Activated T-helper 17 cell treated with anti-CD3 and anti-CD28 coated beads, Interleukin-2, amount 50 U/mL, for 72 hours (primary cell): ENCODE results near the gene CD4. TPM values are rescaled to one million over a fixed set of nuclear protein-coding genes. Genes with fewer than 3 reads are reported as not detected.

Experiments
- ATAC-seq: fragments of 150-1000 bp; cut with Tn5 transposase; replicated peaks from 2 replicates; pipeline ENCODE4 v1.10.0; 2021; ENCODE audit warnings: mild to moderate bottlenecking, moderate library complexity
- H3K27ac Mint-ChIP-seq: one replicate; pipeline ENCODE4 v1.8.0; 2022; ENCODE audit warnings: mixed read lengths
- H3K27me3 Mint-ChIP-seq: one replicate; pipeline ENCODE4 v1.8.0; 2022; ENCODE audit warnings: mixed read lengths
- H3K36me3 Mint-ChIP-seq: one replicate; pipeline ENCODE4 v1.8.0; 2022; ENCODE audit warnings: low read depth, mild to moderate bottlenecking, mixed read lengths
- H3K4me1 Mint-ChIP-seq: one replicate; pipeline ENCODE4 v1.8.0; 2022; ENCODE audit warnings: mixed read lengths
- H3K4me3 Mint-ChIP-seq: one replicate; pipeline ENCODE4 v1.8.0; 2022; ENCODE audit warnings: mild to moderate bottlenecking, mixed read lengths
- H3K9me3 Mint-ChIP-seq: one replicate; pipeline ENCODE4 v1.8.0; 2022; ENCODE audit warnings: mixed read lengths
- total RNA-seq, 2 donors: library from RNA; stranded (reverse); gene quantifications; one replicate each; pipeline ENCODE4 v1.2.3, GENCODE V29; 2022

CD4 gene
- total RNA-seq, 2 donors from 2014 or later: 224 to 261 TPM

DNA sequence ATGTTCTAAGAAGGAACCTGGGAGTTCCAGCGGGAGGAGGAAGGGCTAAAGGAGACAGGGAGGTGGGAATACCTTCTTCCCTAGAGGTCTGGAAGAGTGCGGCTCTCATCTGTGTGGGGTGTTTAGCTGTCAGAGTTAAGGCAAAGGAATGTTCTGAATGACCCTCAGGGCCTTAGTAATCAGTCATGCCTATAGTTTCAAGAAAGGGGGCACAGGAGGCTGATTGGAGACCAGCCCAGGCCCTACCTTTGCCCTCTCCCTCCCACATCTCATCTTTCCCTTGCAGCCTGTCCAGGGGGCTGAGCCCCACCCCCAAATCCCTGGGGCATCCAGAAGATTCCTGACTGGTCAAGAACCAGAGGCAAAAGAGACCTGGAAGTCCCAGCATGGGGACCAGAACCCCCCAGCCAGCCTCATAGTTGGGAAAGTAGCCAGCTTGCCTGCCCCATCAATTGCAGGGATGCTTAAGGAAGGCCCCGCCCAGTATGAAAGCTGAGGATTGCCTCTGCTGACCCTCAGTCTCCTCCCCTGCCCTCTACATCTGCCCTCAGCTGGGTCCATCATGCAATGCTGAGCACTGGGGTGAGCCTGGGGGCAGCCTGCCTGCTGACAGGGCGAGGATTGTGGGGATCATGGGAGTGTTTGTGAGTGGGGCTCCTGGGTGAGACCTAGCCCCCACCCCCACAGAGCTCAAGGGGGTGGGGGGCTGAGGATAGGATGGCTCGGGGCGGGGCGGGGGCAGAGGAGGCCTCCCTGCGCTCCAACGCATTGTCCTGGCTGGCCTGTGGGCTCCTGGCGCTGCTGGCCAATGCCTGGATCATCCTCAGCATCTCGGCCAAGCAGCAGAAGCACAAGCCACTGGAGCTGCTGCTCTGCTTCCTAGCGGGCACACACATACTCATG lies 34.1 kb downstream of the CD4 start:
- Mint-ChIP-seq H3K4me3 (no peak overlapping the region), H3K27me3 (peaks cover 22% of the 10 kb centered on the region), H3K9me3 (no peaks in the 10 kb centered on the region), H3K36me3 (peaks cover 13% of the 10 kb centered on the region), H3K27ac (peak overlapping the region; percentile 31), H3K4me1 (peaks cover 21% of the 10 kb centered on the region)
- no peak for ATAC-seq

DNA sequence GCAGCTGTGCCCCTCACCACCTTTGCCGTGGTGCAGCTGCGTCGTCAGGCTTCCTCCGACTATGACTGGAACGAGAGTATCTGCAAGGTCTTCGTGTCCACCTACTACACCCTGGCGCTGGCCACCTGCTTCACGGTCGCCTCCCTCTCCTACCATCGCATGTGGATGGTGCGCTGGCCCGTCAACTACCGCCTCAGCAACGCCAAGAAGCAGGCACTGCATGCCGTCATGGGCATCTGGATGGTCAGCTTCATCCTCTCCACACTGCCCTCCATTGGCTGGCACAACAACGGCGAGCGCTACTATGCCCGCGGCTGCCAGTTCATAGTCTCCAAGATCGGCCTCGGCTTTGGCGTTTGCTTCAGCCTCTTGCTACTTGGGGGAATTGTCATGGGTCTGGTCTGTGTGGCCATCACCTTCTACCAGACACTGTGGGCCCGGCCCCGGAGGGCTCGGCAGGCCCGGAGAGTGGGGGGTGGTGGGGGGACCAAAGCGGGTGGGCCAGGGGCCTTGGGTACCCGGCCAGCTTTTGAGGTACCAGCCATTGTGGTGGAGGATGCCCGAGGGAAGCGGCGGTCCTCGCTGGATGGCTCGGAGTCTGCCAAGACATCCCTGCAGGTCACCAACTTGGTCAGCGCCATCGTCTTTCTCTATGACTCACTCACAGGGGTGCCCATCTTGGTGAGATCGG lies 34.9 kb downstream of the CD4 start:
- no peak overlapping the region for H3K4me3 Mint-ChIP-seq
- peaks cover 5% of the 10 kb centered on the region for H3K36me3 Mint-ChIP-seq
- no peak overlapping the region for H3K27ac Mint-ChIP-seq
- H3K9me3 Mint-ChIP-seq: no peaks in the 10 kb centered on the region
- peaks cover 26% of the 10 kb centered on the region for H3K4me1 Mint-ChIP-seq
- H3K27me3 Mint-ChIP-seq: peaks cover 26% of the 10 kb centered on the region
- ATAC-seq: no peak

DNA sequence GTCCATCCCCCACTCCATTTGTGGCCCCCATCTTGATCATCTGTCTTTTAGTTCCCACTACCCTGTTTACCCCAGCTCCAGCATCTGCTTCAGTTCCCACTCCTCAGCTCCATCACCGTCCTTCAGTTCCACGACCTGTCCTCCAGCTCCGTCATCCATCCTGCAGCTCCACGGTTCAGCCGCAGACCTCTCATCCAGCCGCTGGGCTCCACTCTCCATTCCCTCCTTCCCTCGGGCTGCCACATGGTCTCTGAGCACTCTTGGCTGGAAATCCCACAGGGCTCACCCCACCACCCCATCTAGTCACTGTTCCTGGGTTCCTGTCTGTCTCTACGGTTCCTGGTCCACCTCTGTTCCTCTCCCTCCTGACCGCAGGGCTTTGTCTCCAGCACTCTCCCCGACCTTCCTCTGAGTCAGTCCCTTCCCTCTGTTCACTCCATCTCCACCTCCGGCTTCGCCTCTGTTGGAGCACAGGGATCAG lies 35.6 kb downstream of the CD4 start:
- peaks cover 28% of the 10 kb centered on the region for H3K4me1 Mint-ChIP-seq
- H3K9me3 Mint-ChIP-seq: no peaks in the 10 kb centered on the region
- H3K4me3 Mint-ChIP-seq: no peak overlapping the region
- no peaks in the 10 kb centered on the region for H3K36me3 Mint-ChIP-seq
- peaks cover 26% of the 10 kb centered on the region for H3K27me3 Mint-ChIP-seq
- no peak for ATAC-seq
- H3K27ac Mint-ChIP-seq: no peak overlapping the region

DNA sequence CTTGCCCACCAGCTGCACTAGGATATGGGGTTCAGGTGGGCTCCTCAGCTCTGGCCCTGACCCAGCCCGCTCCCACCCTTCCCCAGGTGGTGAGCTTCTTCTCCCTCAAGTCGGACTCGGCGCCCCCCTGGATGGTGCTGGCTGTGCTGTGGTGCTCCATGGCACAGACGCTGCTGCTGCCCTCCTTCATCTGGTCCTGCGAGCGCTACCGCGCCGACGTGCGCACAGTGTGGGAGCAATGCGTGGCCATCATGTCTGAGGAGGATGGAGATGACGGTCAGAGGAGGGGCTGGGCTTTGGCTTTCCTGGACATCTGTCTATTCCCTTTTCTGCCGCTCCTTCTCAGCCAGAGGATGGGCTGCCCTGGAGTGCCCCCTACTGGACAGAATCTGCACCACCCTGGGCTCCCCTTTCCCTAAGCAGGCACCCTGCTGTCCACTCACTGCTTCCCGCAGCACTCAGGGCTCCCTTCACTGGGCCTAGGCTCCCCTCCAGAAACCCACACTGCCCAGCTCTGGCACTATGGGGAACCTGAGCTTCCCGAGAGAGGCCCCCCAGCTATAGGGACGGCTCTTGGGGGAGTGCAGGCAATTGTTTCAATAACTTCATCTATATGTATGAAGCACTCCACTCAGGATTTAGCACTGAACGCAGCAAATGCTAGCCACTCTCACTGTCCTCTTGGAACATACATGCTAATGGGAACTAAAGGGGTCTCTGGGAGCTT lies 36.2 kb downstream of the CD4 start:
- peaks cover 26% of the 10 kb centered on the region for H3K27me3 Mint-ChIP-seq
- no peak overlapping the region for H3K27ac Mint-ChIP-seq
- no peaks in the 10 kb centered on the region for H3K9me3 Mint-ChIP-seq
- peak overlapping the region; percentile 12 for H3K4me3 Mint-ChIP-seq
- H3K36me3 Mint-ChIP-seq: no peaks in the 10 kb centered on the region
- peak; percentile 75 for ATAC-seq
- peaks cover 28% of the 10 kb centered on the region for H3K4me1 Mint-ChIP-seq

DNA sequence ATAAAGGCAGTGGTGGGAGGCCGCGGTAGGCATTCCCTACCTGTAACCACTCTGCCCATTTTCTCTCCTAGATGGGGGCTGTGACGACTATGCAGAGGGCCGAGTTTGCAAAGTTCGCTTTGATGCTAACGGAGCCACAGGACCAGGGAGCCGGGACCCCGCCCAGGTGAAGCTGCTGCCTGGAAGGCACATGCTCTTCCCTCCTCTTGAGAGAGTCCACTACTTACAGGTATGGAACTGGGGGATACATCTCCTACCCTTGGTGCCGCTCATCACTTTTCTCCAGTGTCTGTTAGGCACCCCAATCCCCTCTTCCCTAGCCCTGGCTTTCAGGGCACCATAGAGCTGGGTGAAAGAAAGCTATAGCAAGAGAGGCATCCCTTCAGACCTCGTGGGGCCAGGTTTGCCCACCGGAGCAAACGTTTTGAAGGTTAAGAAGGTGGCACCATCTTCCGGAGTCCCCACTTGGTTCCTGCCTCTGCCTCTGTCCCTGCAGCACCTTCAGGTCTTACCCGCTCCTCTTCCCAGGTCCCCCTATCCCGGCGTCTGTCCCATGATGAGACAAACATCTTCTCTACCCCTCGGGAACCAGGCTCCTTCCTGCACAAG lies 36.9 kb downstream of the CD4 start:
- no peak overlapping the region for H3K4me3 Mint-ChIP-seq
- H3K9me3 Mint-ChIP-seq: no peaks in the 10 kb centered on the region
- H3K4me1 Mint-ChIP-seq: peaks cover 23% of the 10 kb centered on the region
- no peak overlapping the region for H3K27ac Mint-ChIP-seq
- peaks cover 26% of the 10 kb centered on the region for H3K27me3 Mint-ChIP-seq
- no peaks in the 10 kb centered on the region for H3K36me3 Mint-ChIP-seq
- ATAC-seq: no peak

DNA sequence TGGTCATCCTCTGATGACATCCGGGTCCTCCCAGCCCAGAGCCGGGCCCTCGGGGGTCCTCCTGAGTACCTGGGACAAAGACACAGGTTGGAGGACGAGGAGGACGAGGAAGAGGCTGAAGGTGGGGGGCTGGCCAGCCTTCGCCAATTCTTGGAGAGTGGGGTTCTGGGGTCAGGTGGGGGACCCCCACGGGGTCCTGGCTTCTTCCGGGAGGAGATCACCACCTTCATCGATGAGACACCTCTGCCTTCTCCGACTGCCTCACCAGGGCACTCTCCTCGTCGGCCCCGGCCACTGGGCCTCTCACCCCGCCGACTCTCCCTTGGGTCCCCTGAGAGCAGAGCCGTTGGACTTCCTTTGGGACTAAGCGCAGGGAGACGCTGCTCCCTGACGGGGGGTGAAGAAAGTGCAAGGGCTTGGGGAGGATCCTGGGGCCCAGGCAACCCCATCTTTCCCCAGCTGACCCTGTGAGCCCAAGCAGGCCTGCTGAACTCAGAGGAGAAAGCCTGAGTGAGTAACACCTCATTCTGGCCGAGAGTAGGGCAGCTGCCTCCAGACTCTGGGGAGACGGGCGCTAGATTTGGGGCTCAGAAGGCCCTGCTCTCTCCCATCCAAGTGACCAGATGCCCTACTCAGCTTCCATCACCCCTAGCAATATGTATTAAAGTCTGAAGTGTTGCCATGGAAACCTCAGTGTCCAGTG lies 37.6 kb downstream of the CD4 start:
- Mint-ChIP-seq H3K27me3 (peaks cover 26% of the 10 kb centered on the region), H3K4me1 (peaks cover 22% of the 10 kb centered on the region), H3K4me3 (peak overlapping the region; percentile 66), H3K27ac (no peak overlapping the region), H3K36me3 (no peaks in the 10 kb centered on the region), H3K9me3 (no peaks in the 10 kb centered on the region)
- no peak for ATAC-seq

DNA sequence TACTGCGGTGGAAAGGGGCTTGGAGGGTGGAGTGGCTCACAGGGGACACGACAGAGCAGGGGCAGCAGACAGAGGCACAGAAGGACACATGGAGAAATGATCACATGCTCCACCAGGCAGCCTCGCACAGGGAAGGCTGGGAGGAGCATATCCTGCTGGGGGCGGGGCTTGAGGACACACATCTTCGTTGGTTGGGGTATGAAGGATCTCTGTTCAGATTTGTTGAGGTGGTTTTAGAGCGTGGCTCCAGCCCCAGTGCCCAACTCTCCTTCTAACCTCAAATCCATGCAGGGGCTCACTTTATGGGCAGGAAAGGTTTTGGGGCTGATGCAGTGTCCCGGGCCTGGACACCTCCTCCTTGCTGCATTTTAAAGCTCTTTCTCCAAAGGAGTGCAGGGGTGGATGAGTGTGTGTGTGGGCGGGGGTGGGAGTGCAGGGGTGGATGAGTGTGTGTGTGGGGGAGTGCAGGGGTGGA lies 38.1 kb downstream of the CD4 start:
- Mint-ChIP-seq H3K36me3 (no peaks in the 10 kb centered on the region), H3K4me3 (peak overlapping the region; percentile 66), H3K9me3 (no peaks in the 10 kb centered on the region), H3K4me1 (peaks cover 22% of the 10 kb centered on the region), H3K27me3 (peaks cover 26% of the 10 kb centered on the region), H3K27ac (no peak overlapping the region)
- ATAC-seq: peak; percentile 46

DNA sequence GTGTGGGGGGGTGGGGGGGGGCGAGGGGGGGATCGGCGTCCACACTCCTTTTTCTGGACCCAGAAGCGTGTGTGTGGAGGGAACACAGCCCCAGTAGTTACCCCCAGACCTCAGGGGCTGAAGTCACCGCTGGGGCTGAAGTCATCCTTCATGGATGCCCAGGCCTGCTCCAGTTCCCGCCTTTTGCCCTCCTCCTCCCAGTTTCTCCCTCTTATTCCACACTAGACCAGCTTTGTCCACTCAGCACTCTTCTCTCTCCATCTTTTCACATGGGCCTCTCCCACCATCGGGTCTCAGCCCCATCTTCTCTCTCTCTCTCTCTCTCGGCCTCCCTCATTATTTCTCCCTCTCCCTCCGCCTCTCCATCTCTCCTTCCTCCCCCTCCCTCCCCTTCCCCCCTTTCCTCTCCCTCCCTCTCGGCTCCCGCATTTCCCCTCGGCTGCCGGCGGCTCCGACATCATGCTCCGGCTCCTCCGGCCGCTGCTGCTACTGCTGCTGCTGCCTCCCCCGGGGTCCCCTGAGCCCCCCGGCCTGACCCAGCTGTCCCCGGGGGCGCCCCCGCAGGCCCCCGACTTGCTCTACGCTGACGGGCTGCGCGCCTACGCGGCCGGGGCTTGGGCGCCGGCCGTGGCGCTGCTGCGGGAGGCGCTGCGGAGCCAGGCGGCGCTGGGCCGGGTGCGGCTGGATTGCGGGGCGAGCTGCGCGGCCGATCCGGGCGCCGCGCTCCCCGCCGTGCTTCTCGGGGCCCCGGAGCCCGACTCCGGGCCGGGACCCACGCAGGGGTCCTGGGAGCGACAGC lies 38.9 kb downstream of the CD4 start, which contains the start of gene P3H3:
P3H3 (plus strand) TSS at position 426 of the 799 bp plus-strand sequence; CDS start at position 460, 34 bp downstream.
- Mint-ChIP-seq H3K36me3 (no peaks in the 10 kb centered on the region), H3K9me3 (no peaks in the 10 kb centered on the region), H3K4me1 (peaks cover 22% of the 10 kb centered on the region), H3K27ac (peak within 1 kb of the TSS; percentile 72), H3K4me3 (peak within 1 kb of the TSS; percentile 86), H3K27me3 (peaks cover 24% of the 10 kb centered on the region)
- peak; percentile 41 for ATAC-seq

DNA sequence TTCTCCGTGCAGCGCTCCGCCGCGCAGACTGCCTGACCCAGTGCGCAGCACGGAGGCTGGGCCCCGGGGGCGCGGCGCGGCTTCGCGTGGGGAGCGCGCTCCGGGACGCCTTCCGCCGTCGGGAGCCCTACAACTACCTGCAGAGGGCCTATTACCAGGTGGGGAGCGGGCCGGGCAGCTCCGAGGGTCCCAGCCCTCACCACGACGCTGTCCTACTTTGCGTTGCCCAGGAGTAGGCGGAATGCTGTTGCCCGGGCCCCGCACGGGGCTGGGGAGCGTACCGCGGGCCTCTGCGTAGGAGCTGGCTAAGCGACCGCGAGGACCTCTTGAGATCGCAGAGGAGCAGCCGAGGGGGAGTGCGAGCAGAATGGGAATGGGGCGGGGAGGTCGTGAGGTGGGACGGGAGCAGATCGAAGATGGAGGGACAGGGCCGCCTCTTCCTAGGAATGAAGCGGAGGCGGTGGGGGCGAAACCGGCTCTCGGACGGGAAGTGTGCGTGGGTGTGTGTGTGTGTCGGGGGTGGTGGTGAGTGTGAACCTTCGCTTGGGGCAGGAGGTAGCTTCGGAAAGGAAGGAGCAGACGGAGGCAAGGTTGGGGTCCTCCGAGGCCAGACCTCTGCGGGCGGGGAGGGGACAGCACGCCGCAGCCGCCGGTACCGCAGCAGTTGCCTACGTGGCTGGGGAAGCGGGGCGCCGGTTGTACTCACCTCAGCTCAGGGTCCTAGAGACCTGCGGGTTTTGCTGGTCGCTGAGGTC lies 39.6 kb downstream of the CD4 start:
- Mint-ChIP-seq H3K9me3 (no peaks in the 10 kb centered on the region), H3K4me1 (peaks cover 22% of the 10 kb centered on the region), H3K27ac (peak overlapping the region; percentile 72), H3K36me3 (no peaks in the 10 kb centered on the region), H3K27me3 (peaks cover 24% of the 10 kb centered on the region), H3K4me3 (peak overlapping the region; percentile 86)
- peak; percentile 56 for ATAC-seq

DNA sequence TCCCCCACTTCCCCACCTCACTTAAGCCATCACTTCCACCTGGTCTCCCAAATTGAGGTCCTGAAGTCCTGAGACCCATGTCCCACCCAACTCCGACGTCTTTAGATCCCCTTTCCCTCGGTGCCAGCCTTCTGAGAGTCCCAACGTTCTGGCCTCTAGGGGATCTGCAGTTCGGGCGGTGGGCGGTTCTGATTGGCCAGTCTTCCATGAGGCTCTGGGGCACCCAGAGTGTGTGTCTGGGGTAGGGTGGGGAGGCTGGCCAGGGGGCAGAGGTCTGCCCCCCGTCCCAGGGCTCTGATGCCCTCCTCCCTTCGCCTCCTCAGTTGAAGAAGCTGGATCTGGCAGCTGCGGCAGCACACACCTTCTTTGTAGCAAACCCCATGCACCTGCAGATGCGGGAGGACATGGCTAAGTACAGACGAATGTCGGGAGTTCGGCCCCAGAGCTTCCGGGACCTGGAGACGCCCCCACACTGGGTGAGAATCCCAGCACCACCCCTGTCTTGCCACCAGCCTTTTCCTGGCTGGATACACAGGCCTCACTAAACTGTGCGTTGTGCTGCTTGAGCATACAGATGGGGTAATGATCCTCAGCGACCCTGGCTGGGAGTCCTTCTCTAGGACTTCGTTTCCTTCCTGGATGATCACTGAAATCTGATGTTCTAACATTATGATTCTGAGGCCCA lies 40.4 kb downstream of the CD4 start:
- peak overlapping the region; percentile 86 for H3K4me3 Mint-ChIP-seq

DNA sequence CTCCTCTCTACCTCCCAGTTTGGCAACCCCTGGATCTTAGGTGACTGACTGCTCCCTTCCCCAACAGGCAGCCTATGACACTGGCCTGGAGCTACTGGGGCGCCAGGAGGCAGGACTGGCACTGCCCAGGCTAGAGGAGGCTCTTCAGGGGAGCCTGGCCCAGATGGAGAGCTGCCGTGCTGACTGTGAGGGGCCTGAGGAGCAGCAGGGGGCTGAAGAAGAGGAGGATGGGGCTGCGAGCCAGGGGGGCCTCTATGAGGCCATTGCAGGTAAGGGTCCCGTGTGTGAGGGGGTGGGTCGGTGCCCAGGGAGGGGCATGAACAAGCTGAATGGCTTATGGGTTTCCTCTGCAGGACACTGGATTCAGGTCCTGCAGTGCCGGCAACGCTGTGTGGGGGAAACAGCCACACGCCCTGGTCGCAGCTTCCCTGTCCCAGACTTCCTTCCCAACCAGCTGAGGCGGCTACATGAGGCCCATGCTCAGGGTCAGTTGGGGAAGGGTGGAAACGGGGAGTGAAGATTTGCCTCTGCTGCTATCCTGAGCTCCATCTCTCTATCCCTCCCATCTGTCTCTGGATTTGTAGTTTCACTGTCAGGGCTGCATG lies 41.1 kb downstream of the CD4 start:
- peaks cover 16% of the 10 kb centered on the region for H3K27me3 Mint-ChIP-seq
- H3K27ac Mint-ChIP-seq: no peak overlapping the region
- H3K4me3 Mint-ChIP-seq: peak overlapping the region; percentile 86
- H3K9me3 Mint-ChIP-seq: peaks cover 3% of the 10 kb centered on the region
- no peaks in the 10 kb centered on the region for H3K36me3 Mint-ChIP-seq
- no peak for ATAC-seq
- H3K4me1 Mint-ChIP-seq: peaks cover 26% of the 10 kb centered on the region

More for the DNA sequence above, 40.4 kb downstream of the CD4 start:
- Mint-ChIP-seq H3K4me1 (peaks cover 28% of the 10 kb centered on the region), H3K27ac (peak overlapping the region; percentile 72), H3K9me3 (peaks cover 3% of the 10 kb centered on the region), H3K36me3 (no peaks in the 10 kb centered on the region), H3K27me3 (peaks cover 22% of the 10 kb centered on the region)
- no peak for ATAC-seq
